Astrocyte of the hippocampus (primary cell): ENCODE data around the gene ST3GAL4.
A peak's percentile ranks its signal among the peaks of the same experiment; 100 is the strongest.
"Not testable (repeated sequence)": the region's sequence is repeated elsewhere in the genome, so short reads cannot be mapped to it uniquely, and the experiment has no call there.

ENCODE experiments used
- DNase-seq: peaks from one replicate; pipeline ENCODE4 v3.0.0; 2011; ENCODE audit warnings: low read depth, low spot score

ST3GAL4 gene

GRCh38 chr11:126346586-126346940 lies 8.9 kb upstream of the ST3GAL4 start:
- no peak for DNase-seq

- DNase-seq: not testable (repeated sequence)
Observed at GRCh38 chr11:126346946-126347345, 8.5 kb upstream of the ST3GAL4 start.

GRCh38 chr11:126347751-126348668 lies 7.5 kb upstream of the ST3GAL4 start:
- DNase-seq: no peak

GRCh38 chr11:126348806-126349582 lies 6.5 kb upstream of the ST3GAL4 start:
- DNase-seq: peak; percentile 39

- DNase-seq: no peak
Observed at GRCh38 chr11:126350836-126351235, 4.7 kb upstream of the ST3GAL4 start.

- no peak for DNase-seq
Observed at GRCh38 chr11:126352163-126352562, 3.3 kb upstream of the ST3GAL4 start.

GRCh38 chr11:126352934-126353801 lies 2.3 kb upstream of the ST3GAL4 start:
- peak; percentile 47 for DNase-seq

GRCh38 chr11:126354631-126355323 lies 709 bp upstream of the ST3GAL4 start:
- DNase-seq: peak; percentile 11

GRCh38 chr11:126355926-126356897 lies 726 bp downstream of the ST3GAL4 start:
- peak; percentile 55 for DNase-seq

GRCh38 chr11:126357055-126357962 lies 1.8 kb downstream of the ST3GAL4 start:
- no peak for DNase-seq

- no peak for DNase-seq
Observed at GRCh38 chr11:126357969-126358762, 2.7 kb downstream of the ST3GAL4 start.

- no peak for DNase-seq
Observed at GRCh38 chr11:126358763-126359160, 3.3 kb downstream of the ST3GAL4 start.

- DNase-seq: peak; percentile 64
Observed at GRCh38 chr11:126359431-126360048, 4.1 kb downstream of the ST3GAL4 start.

GRCh38 chr11:126360049-126360446 lies 4.6 kb downstream of the ST3GAL4 start:
- no peak for DNase-seq

- no peak for DNase-seq
Observed at GRCh38 chr11:126361400-126361799, 5.9 kb downstream of the ST3GAL4 start.

- no peak for DNase-seq
Observed at GRCh38 chr11:126362879-126363655, 7.6 kb downstream of the ST3GAL4 start.
